Spleen (tissue), 11 donors: ENCODE data around the gene SLX4. TPM values are rescaled to one million over a fixed set of nuclear protein-coding genes. Genes with fewer than 3 reads are reported as not detected.

Experiments
- DNase-seq: peaks from one replicate; pipeline ENCODE4 v3.0.0-alpha.2; 2020
- H3K27ac ChIP-seq, 8 donors: fragments of 200-600 bp; sonication (generic) in 7 of 8; 1 replicate in 4 of 8; 2 replicates in 4 of 8; pipeline versions ENCODE4 v1.5.0 to v1.8.0; 2016 to 2021; ENCODE audit warnings: inconsistent platforms in 4 of 8, mild to moderate bottlenecking in 4 of 8, moderate library complexity in 1 of 8
- H3K27me3 ChIP-seq, 7 donors: fragments of 200-600 bp; sonication (generic) in 6 of 7; replicated peaks in 1 of 7; 1 replicate in 4 of 7; 2 replicates in 3 of 7; pipeline versions ENCODE4 v1.5.0 to v1.8.0; 2016 to 2021; ENCODE audit warnings: inconsistent platforms in 3 of 7, mild to moderate bottlenecking in 1 of 7
- H3K36me3 ChIP-seq, 6 donors: fragments of 200-600 bp; sonication (generic) in 5 of 6; 1 replicate in 4 of 6; 2 replicates in 2 of 6; pipeline versions ENCODE4 v1.5.0 to v1.8.0; 2016 to 2021; ENCODE audit warnings: inconsistent platforms in 2 of 6
- H3K4me1 ChIP-seq, 6 donors: fragments of 200-600 bp; sonication (generic) in 5 of 6; 1 replicate in 3 of 6; 2 replicates in 3 of 6; pipeline versions ENCODE4 v1.5.0 to v1.8.0; 2016 to 2021; ENCODE audit warnings: inconsistent platforms in 3 of 6
- H3K4me3 ChIP-seq, 8 donors: fragments of 200-600 bp; sonication (generic) in 7 of 8; 1 replicate in 4 of 8; 2 replicates in 4 of 8; pipeline versions ENCODE4 v1.5.0 to v1.8.0; 2016 to 2021; ENCODE audit warnings: inconsistent platforms in 4 of 8, mild to moderate bottlenecking in 4 of 8, moderate library complexity in 2 of 8
- H3K9me3 ChIP-seq, 8 donors: fragments of 200-600 bp; sonication (generic) in 7 of 8; 1 replicate in 4 of 8; 2 replicates in 4 of 8; pipeline versions ENCODE4 v1.5.0 to v1.8.0; 2016 to 2021; ENCODE audit warnings: inconsistent platforms in 4 of 8
- POLR2A ChIP-seq, 3 donors: fragments of 450-650 bp; IDR thresholded peaks; one replicate each; pipeline ENCODE4 v1.5.1; 2017; ENCODE audit warnings: antibody characterized with exemption in 3 of 3, mild to moderate bottlenecking in 1 of 3
- POLR2AphosphoS5 ChIP-seq, 3 donors: sonication (generic); formaldehyde crosslinking; IDR thresholded peaks; one replicate each; pipeline ENCODE4 v1.5.1; 2017; ENCODE audit warnings: antibody characterized with exemption in 3 of 3
- WGBS, 5 donors: extraction: QIAGEN DNeasy Blood & Tissue Kit in 3 of 5; methylation state at CpG; one replicate each; pipeline versions ENCODE4 v1.1.5 to v1.1.7; 2013 to 2018; 5-methylcytosine and 5-hydroxymethylcytosine counted together
- intact Hi-C: fragments of 100-400 bp; cut with DNase I; formaldehyde crosslinking; loops from one replicate; pipeline ENCODE4 v1.15.0; 2023; ENCODE audit warnings: low total_unique reads
- polyA plus RNA-seq, 3 donors: library from polyadenylated mRNA; stranded (reverse); fragments of 200-250 nt; gene quantifications; one replicate each; pipeline ENCODE4 v1.2.1, GENCODE V29; 2013
- total RNA-seq, 7 donors: library from RNA; depleted of rRNA in 3 of 7; stranded (reverse); fragments of >200 nt in 3 of 7; fragmentation: NEBNext Ultra II Directional in 4 of 7; extraction: Animal tissue kit (Norgen Biotek cat#: 25700) in 4 of 7; gene quantifications; one replicate each; pipeline versions ENCODE4 v1.1.0 to v1.2.1, GENCODE V29; 2016 to 2021
- TF ChIP-seq, protein P1 (sequence below), 11 experiments: fragments of 200-600 bp in 7 of 11; fragments of 450-650 bp in 4 of 11; sonication (generic) in 4 of 11; IDR thresholded peaks in 8 of 11; conservative IDR thresholded peaks in 3 of 11; 1 replicate in 7 of 11; 2 replicates in 4 of 11; pipeline versions ENCODE4 v1.4.0 to v1.8.0; 2016 to 2021; ENCODE audit warnings: antibody characterized with exemption in 11 of 11, inconsistent platforms in 4 of 11, mild to moderate bottlenecking in 1 of 11
- donor health status: healthy with polysubstance abuse.
- donor health status: DM: no; HTN: no; CAD: no; lungs with moderate emphysema.
- donor health status: DM: no; HTN: no; CAD: no.
- donor health status: Bipolar disorder and iron deficiency.
- donor health status: healthy.
- donor health status: DM: no; HTN: no; CAD: no.
- donor health status: DM: yes; HTN: yes; CAD: no.

The SLX4 gene
- total and polyA plus RNA-seq, 10 donors: 1.8 to 8.8 (median 7.0) TPM

DNA sequence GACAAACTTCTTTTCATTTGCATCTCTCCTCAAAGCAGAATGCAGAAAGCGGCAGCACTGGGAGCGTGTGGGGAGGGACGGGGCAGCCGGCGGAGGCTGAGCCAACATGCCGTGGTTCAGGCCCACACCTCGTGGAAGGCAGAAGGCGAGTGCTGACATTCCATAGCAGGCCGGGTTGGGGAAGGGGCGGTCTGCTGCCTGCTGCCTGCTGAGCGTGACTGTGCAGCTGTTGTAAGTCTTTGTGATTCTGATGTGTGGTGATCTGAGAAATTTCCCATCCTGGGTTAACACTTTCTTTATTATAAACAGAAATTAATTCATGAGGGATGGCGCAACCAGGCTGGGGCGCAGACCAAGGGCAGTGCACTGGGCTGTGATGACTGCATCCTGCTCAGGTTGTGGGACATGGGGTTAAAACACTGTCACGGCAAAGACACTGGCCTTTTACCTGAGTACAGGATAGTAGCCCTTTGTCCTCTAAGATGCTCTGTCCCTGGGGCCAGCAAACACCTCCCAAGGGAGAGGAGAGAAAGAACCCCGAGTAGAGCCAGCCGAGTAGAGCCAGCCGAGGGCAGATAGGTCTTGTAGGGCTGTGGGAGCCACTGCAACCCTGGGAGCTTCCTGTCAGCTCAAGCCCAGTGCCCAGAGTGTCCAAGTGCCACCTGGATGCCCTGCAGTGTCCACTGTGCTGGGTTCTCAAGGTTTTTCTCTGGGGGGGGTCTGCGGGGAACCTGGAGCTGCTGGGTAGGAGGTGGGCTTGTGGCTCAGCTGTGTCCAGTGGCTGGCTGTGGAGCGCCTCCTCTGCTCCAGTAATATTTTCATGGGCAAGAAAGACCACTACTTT, 34.3 kb upstream of the SLX4 start:
- intact Hi-C loops: no loop called here
- Histone ChIP-seq H3K27me3 (no peaks in the 10 kb centered on the region), H3K4me1 (no peaks in the 10 kb centered on the region), H3K36me3 (peaks cover 0 to 79% (median 25%) of the 10 kb centered on the region in 6 donors), H3K9me3 (no peaks in the 10 kb centered on the region), H3K27ac (no peak overlapping the region), H3K4me3 (no peak overlapping the region)
- no peak for TF ChIP-seq POLR2AphosphoS5 (IDR thresholded peaks at IDR 0.05)
- TF ChIP-seq, protein P1, sequence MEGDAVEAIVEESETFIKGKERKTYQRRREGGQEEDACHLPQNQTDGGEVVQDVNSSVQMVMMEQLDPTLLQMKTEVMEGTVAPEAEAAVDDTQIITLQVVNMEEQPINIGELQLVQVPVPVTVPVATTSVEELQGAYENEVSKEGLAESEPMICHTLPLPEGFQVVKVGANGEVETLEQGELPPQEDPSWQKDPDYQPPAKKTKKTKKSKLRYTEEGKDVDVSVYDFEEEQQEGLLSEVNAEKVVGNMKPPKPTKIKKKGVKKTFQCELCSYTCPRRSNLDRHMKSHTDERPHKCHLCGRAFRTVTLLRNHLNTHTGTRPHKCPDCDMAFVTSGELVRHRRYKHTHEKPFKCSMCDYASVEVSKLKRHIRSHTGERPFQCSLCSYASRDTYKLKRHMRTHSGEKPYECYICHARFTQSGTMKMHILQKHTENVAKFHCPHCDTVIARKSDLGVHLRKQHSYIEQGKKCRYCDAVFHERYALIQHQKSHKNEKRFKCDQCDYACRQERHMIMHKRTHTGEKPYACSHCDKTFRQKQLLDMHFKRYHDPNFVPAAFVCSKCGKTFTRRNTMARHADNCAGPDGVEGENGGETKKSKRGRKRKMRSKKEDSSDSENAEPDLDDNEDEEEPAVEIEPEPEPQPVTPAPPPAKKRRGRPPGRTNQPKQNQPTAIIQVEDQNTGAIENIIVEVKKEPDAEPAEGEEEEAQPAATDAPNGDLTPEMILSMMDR (IDR thresholded peaks at IDR 0.05 in 8 of 11, conservative IDR thresholded peaks at IDR 0.05 in 3 of 11): no peak
- TF ChIP-seq POLR2A (IDR thresholded peaks at IDR 0.05): no peak
- 83 to 89% (median 88%) methylated on average over 19 of the region's 19 CpGs for WGBS, 5 donors
- peak; percentile 47 for DNase-seq

DNA sequence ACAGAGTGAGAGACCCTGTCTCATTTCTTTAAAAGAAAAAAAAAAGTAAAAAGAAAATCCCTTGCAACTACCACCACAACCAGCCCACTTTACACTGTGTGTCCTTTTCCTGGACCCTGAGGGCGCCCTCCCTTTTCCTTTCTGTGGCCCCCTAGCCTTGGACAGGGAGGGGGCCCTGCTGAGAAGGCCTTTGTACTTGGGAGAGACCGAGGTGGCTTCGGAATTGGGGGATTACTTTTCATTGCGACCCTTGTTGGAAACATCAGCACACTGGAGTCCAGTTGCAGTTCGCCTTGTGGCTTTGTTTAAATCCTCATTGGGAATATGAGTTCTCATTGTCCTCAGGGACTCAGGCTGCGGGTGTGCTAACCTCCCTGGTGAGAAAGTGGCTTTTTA, 33.7 kb upstream of the SLX4 start:
- no peaks in the 10 kb centered on the region for H3K27me3 ChIP-seq
- DNase-seq: no peak
- no peaks in the 10 kb centered on the region for H3K4me1 ChIP-seq
- H3K9me3 ChIP-seq: no peaks in the 10 kb centered on the region
- H3K27ac ChIP-seq: no peak overlapping the region
- no peak for TF ChIP-seq POLR2A (IDR thresholded peaks at IDR 0.05)
- TF ChIP-seq, protein P1 (IDR thresholded peaks at IDR 0.05 in 8 of 11, conservative IDR thresholded peaks at IDR 0.05 in 3 of 11): no peak
- TF ChIP-seq POLR2AphosphoS5 (IDR thresholded peaks at IDR 0.05): no peak
- no peak overlapping the region for H3K4me3 ChIP-seq
- H3K36me3 ChIP-seq: peaks cover 0 to 82% (median 27%) of the 10 kb centered on the region in 6 donors
- intact Hi-C loops: no loop called here
- 81 to 92% (median 88%) methylated on average over 6 of the region's 6 CpGs for WGBS, 5 donors

DNA sequence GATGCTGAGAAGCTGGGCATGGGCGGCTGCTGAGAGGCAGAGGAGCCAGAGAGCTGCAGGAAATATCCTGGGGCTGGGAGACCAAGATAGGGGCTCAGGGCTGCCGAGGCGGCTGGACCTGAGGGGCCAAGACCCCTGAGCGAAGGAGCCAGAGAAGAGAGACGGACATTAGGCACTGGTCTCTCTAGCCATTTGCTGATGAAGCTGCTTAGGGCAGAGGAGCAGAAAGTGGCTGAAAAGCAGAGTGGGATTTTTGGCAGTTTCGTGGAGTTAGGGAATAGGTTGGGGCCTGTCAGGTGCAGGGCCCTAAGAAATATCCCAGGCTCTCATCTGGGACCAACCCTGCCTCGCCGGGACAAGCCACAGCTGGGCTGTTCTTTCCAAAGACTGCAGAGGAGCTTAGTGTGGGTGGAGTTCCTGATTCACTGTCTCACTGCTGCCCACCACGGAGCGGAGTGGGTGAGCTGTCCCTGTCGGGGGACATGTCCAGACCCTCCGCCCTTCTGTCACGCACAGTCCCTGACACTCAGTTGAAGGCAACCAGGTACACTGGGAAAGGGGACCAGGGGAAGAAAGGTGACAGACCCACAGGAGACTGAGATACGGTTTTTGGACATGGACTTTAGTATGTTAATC, 31.8 kb upstream of the SLX4 start:
- 93 to 97% (median 95%) methylated on average over 13 to 14 of the region's 14 CpGs for WGBS, 5 donors
- peak; percentile 39 for DNase-seq
- intact Hi-C loops: no loop called here

More for the DNA sequence above, 31.8 kb upstream of the SLX4 start:
- Histone ChIP-seq H3K27me3 (no peaks in the 10 kb centered on the region), H3K27ac (no peak overlapping the region), H3K4me1 (peaks cover 0 to 1% (median 0%) of the 10 kb centered on the region in 6 donors), H3K4me3 (no peak overlapping the region), H3K9me3 (no peaks in the 10 kb centered on the region), H3K36me3 (peaks cover 0 to 83% (median 27%) of the 10 kb centered on the region in 6 donors)
- TF ChIP-seq POLR2AphosphoS5 (IDR thresholded peaks at IDR 0.05) (no peak), POLR2A (IDR thresholded peaks at IDR 0.05) (no peak)
- TF ChIP-seq, protein P1 (IDR thresholded peaks at IDR 0.05 in 8 of 11, conservative IDR thresholded peaks at IDR 0.05 in 3 of 11): no peak
